Mucosa of descending colon (tissue), 3 donors: Measurements from ENCODE around the gene NDUFA13. TPM values are rescaled to one million over a fixed set of nuclear protein-coding genes. Genes with fewer than 3 reads are reported as not detected.

Source experiments
- ATAC-seq: fragments of 200-7000 bp; cut with Tn5 transposase; one replicate; pipeline ENCODE4 v1.9.1; 2020; ENCODE audit warnings: mild to moderate bottlenecking, moderate library complexity
- DNase-seq, 3 donors: peaks; one replicate each; pipeline ENCODE4 v3.0.0-alpha.2; 2020
- H3K36me3 ChIP-seq: fragments of 200-600 bp; one replicate; pipeline ENCODE4 v1.8.0; 2021; ENCODE audit warnings: low read depth, mild to moderate bottlenecking
- H3K4me1 ChIP-seq: fragments of 200-600 bp; one replicate; pipeline ENCODE4 v1.8.0; 2021; ENCODE audit warnings: low read depth, mild to moderate bottlenecking
- H3K4me3 ChIP-seq: fragments of 200-600 bp; one replicate; pipeline ENCODE4 v1.8.0; 2021; ENCODE audit warnings: mild to moderate bottlenecking
- H3K9me3 ChIP-seq: fragments of 200-600 bp; one replicate; pipeline ENCODE4 v1.8.0; 2021; ENCODE audit warnings: mild to moderate bottlenecking
- intact Hi-C, 2 donors: fragments of 100-400 bp; cut with DNase I in 1 of 2; cut with micrococcal nuclease in 1 of 2; formaldehyde crosslinking; loops; one replicate each; pipeline versions ENCODE4 v1.11.0 to v1.11.1; 2022; cut with DNase I, micrococcal nuclease
- total RNA-seq, 3 donors: library from RNA; stranded (reverse); fragmentation: NEBNext Ultra II Directional in 2 of 3; extraction: Animal tissue kit (Norgen Biotek cat#: 25700) in 2 of 3; gene quantifications; one replicate each; pipeline versions ENCODE4 v1.2.1 to v1.2.4, GENCODE V29; 2021 to 2023
- TF ChIP-seq, protein P1 (sequence below): fragments of 200-600 bp; IDR thresholded peaks from one replicate; pipeline ENCODE4 v1.8.0; 2022; ENCODE audit warnings: antibody characterized with exemption, mild to moderate bottlenecking
- donor health status: DM: no; HTN: no; CAD: no; lungs with moderate emphysema.
- donor health status: DM: no; HTN: no; CAD: no.
- donor health status: DM: no; HTN: yes; CAD: no.

The NDUFA13 gene
- total RNA-seq, 3 donors from 2014 or later: 347 to 437 (median 348) TPM

DNA sequence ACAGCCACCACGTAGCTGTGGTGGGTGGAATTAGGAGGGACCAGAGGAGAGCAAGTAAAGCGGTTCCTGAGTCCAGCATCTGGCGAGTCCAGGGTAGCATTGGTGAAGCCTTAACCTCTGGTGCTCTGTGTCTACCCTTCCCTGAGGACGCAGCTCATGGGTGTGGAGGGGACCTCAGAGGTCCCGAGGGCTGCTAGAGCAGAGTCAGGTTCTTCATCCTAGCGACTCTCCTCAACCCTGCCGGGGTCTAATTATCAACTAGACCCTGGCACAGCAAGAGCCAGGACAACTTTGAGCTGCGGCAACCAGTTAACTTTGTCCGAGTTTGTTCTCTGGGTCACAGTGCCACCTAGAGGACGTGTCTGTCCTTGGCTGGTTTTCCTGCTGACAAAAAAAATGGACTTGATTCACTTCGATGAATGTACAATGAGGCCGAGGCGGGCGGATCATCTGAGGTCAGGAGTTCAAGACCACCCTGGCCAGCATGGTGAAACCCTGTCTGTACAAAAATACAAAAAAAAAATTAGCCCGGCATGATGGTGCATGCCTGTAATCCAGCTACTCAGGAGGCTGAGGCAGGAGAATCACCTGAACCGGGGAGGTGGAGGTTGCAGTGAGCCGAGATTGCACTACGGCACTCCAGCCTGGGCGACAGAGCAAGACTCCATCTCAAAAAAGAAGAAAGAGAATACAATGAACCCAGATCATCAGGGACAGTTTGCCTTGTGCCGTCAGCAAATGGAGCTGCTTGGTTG lies 25.6 kb upstream of the NDUFA13 start:
- ATAC-seq (peak; percentile 65), DNase-seq (peak; percentile 69 to 89 (median 78))
- no peaks in the 10 kb centered on the region for H3K9me3 ChIP-seq
- no peak overlapping the region for H3K4me3 ChIP-seq
- H3K4me1 ChIP-seq: peaks cover 47% of the 10 kb centered on the region
- H3K36me3 ChIP-seq: no peaks in the 10 kb centered on the region
- TF ChIP-seq, protein P1, sequence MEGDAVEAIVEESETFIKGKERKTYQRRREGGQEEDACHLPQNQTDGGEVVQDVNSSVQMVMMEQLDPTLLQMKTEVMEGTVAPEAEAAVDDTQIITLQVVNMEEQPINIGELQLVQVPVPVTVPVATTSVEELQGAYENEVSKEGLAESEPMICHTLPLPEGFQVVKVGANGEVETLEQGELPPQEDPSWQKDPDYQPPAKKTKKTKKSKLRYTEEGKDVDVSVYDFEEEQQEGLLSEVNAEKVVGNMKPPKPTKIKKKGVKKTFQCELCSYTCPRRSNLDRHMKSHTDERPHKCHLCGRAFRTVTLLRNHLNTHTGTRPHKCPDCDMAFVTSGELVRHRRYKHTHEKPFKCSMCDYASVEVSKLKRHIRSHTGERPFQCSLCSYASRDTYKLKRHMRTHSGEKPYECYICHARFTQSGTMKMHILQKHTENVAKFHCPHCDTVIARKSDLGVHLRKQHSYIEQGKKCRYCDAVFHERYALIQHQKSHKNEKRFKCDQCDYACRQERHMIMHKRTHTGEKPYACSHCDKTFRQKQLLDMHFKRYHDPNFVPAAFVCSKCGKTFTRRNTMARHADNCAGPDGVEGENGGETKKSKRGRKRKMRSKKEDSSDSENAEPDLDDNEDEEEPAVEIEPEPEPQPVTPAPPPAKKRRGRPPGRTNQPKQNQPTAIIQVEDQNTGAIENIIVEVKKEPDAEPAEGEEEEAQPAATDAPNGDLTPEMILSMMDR: peak; percentile 70
- intact Hi-C loops: loop anchor here (5.0 to 10.0 kb wide), 2 partner anchors 123 to 126 kb away; no protein-coding TSS in a partner anchor

GRCh38 chr19:19491321-19492025 lies 24.6 kb upstream of the NDUFA13 start:
- TF ChIP-seq, protein P1: no peak
- intact Hi-C loops: loop anchor here (5.0 to 10.0 kb wide), 2 partner anchors 124 to 127 kb away; no protein-coding TSS in a partner anchor
- H3K36me3 ChIP-seq: peaks cover 8% of the 10 kb centered on the region

GRCh38 chr19:19492026-19492610 lies 23.9 kb upstream of the NDUFA13 start:
- Histone ChIP-seq H3K9me3 (no peaks in the 10 kb centered on the region), H3K4me3 (no peak overlapping the region), H3K36me3 (peaks cover 11% of the 10 kb centered on the region), H3K4me1 (peaks cover 38% of the 10 kb centered on the region)
- DNase-seq (peak in 1 of 3 donors; percentile 46), ATAC-seq (no peak)
- TF ChIP-seq, protein P1: no peak
- intact Hi-C loops: loop anchor here (5.0 to 10.0 kb wide), 2 partner anchors 125 to 127 kb away; no protein-coding TSS in a partner anchor

More at GRCh38 chr19:19491321-19492025, 24.6 kb upstream of the NDUFA13 start:
- Histone ChIP-seq H3K4me3 (no peak overlapping the region), H3K4me1 (peaks cover 43% of the 10 kb centered on the region), H3K9me3 (no peaks in the 10 kb centered on the region)
- ATAC-seq (no peak), DNase-seq (peak in 1 of 3 donors; percentile 43)

DNA sequence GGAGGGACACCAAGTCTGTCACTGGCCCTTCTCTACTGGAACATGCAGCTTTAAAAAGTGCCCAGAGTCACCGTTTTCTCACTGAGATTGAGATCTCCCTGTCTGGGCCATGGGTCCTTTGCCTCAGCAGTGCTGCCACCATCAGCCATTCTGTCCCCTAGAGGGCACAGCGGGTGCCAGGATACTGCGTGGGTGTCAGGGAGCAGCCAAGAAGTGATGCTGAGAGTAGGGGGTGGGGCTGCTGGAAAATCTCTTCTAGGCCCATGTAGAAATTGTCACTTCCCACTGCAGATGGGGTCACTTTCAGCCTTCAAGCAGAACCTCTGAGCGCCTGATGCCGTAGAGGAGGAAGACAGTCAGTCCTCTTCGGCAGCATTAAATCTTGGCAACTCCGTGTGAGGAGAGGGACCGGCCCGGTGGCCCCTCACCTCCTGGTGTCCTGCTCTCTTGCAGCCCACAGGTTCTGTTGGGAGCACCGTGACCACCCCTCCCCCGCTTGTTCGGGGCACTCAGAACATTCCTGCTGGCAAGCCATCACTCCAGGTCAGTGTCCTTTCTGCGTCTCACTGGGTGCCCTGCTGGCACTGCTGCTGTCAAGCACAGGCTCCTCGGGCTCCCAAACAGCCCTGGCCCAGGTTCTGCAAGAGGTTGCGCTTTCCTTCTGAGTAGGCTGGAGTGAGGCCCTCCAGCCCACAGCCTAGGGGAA lies 22.0 kb upstream of the NDUFA13 start:
- intact Hi-C loops: loop anchor here (5.0 to 10.0 kb wide), 2 partner anchors 127 to 129 kb away; no protein-coding TSS in a partner anchor
- H3K4me1 ChIP-seq: peaks cover 19% of the 10 kb centered on the region
- TF ChIP-seq, protein P1: no peak
- no peak overlapping the region for H3K4me3 ChIP-seq
- H3K9me3 ChIP-seq: no peaks in the 10 kb centered on the region
- ATAC-seq: no peak
- DNase-seq: no peak
- H3K36me3 ChIP-seq: peaks cover 14% of the 10 kb centered on the region
